Muscle layer of colon (tissue), 2 donors: ENCODE data around the gene OVCH1.

ENCODE experiments used
- H3K27ac ChIP-seq: one replicate; pipeline ENCODE4 v1.7.0; 2013; ENCODE audit warnings: low read depth, mild to moderate bottlenecking, low read length, moderate library complexity
- H3K27me3 ChIP-seq, 2 donors: one replicate each; pipeline ENCODE4 v1.7.0; 2013; ENCODE audit warnings: low read length in 2 of 2, mild to moderate bottlenecking in 2 of 2; ENCODE audit not compliant: insufficient read depth in 2 of 2, control insufficient read depth in 1 of 2
- H3K36me3 ChIP-seq: one replicate; pipeline ENCODE4 v1.7.0; 2013; ENCODE audit warnings: mild to moderate bottlenecking, low read length; ENCODE audit not compliant: insufficient read depth
- H3K4me1 ChIP-seq: one replicate; pipeline ENCODE4 v1.7.0; 2013; ENCODE audit warnings: mild to moderate bottlenecking, low read length; ENCODE audit not compliant: insufficient read depth
- H3K4me3 ChIP-seq, 2 donors: one replicate each; pipeline ENCODE4 v1.7.0; 2013; ENCODE audit warnings: low read length in 2 of 2, low read depth in 1 of 2, mild to moderate bottlenecking in 1 of 2, moderate library complexity in 1 of 2
- H3K9ac ChIP-seq: one replicate; pipeline ENCODE4 v1.7.0; 2013; ENCODE audit warnings: low read length
- H3K9me3 ChIP-seq: one replicate; pipeline ENCODE4 v1.7.0; 2013; ENCODE audit warnings: mild to moderate bottlenecking, low read length
- donor health status: abdominal sarcoma.
- donor health status: Adenocarcinoma of cecum.

OVCH1 gene

DNA sequence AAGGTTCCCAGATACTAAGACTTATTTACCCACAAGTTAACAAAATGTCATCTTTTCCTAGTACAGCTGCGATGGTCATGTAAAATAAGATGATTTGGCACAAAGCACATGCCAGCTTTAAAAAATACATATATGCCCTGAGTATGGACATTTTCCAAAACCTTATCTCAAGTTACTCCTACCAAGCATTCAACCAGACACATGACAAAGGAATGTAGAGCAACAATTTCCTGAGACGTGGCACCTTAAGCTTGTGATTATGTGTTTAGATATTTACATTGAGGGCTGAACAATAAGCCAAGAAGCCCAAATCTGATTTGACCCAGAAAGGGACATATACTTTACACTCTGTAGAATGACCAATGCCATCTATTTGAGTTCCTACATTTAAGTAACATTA lies 24.5 kb upstream of the OVCH1 start:
- no peak overlapping the region for H3K27ac ChIP-seq
- no peaks in the 10 kb centered on the region for H3K27me3 ChIP-seq
- H3K9me3 ChIP-seq = no peaks in the 10 kb centered on the region
- H3K36me3 ChIP-seq = no peaks in the 10 kb centered on the region
- H3K4me1 ChIP-seq = no peaks in the 10 kb centered on the region
- H3K9ac ChIP-seq = no peak overlapping the region
- no peak overlapping the region for H3K4me3 ChIP-seq

DNA sequence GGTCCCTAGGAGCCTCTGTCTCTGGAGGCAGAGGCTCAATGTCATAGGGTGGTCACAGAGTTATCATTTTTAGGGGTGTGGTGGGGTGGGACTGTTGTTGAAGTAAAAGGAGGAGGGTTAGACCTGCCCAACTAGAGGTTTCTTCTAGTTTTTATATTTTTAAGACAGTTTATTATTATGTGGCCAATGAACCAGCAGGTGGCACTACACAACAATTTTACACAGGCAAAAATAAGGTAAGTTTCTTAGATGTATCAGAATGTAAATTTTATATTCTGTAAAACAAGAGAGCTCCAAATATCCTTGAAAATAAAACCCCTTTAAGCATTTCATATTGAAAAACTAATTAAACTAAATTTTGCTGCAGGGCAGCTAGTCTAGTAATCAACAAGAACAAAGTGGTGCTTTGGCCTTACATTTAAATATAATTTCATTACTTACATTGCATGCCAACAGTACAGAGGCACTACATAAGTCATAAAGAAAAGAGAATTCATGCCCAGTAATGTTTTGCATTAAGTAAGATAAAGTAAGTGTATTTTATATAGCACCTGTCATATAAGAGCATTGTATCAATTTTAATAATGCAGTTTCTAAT lies 22.2 kb upstream of the OVCH1 start:
- Histone ChIP-seq H3K9me3 (no peaks in the 10 kb centered on the region), H3K4me3 (no peak overlapping the region), H3K27ac (no peak overlapping the region), H3K27me3 (no peaks in the 10 kb centered on the region), H3K36me3 (no peaks in the 10 kb centered on the region), H3K4me1 (no peaks in the 10 kb centered on the region), H3K9ac (no peak overlapping the region)

DNA sequence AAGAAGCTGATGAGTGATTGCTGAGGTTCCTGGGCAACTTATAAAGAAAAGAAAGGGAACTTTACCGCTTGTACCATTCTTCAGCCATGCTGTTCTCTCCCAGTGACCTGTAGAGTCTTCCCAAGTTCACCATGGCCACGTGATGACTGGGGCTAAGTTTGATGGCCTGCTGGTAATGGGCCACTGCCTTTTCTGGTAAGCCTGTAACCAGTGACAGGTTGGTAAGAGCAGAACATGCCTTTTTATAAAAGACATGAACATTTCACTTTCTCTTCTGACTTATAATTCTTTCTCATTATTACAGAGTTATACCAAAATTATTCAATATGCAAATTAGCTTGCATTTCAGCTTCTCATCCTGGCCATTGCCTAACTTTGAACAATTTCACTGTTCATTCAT lies 20.9 kb upstream of the OVCH1 start:
- Histone ChIP-seq H3K27me3 (no peaks in the 10 kb centered on the region), H3K36me3 (peaks cover 8% of the 10 kb centered on the region), H3K9ac (no peak overlapping the region), H3K4me3 (no peak overlapping the region), H3K9me3 (no peaks in the 10 kb centered on the region), H3K27ac (no peak overlapping the region), H3K4me1 (no peaks in the 10 kb centered on the region)

DNA sequence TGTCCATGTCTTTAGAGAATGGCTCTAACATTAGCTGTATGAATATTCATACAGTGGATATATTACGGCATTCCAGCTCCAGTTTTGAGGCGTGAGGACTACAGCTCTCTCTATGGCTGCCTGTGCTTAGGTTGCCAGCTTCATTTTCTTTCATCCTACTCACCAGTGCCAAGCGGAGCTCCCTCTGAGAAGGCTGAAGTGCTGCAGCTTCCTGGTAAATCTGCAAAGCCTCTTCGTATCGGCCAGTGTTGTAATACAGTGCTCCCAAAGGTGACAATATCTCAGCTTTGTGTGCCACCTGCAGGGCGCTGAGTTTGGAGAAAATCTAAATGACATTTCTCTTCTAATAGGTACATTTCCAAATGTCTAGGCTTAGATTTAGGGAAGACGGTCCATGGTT lies 19.8 kb upstream of the OVCH1 start:
- Histone ChIP-seq H3K36me3 (peaks cover 12% of the 10 kb centered on the region), H3K4me1 (no peaks in the 10 kb centered on the region), H3K9ac (no peak overlapping the region), H3K9me3 (no peaks in the 10 kb centered on the region), H3K27ac (no peak overlapping the region), H3K27me3 (no peaks in the 10 kb centered on the region), H3K4me3 (no peak overlapping the region)

GRCh38 chr12:29516431-29516875 lies 19.0 kb upstream of the OVCH1 start:
- Histone ChIP-seq H3K36me3 (peaks cover 13% of the 10 kb centered on the region), H3K4me3 (no peak overlapping the region), H3K9ac (no peak overlapping the region)

DNA sequence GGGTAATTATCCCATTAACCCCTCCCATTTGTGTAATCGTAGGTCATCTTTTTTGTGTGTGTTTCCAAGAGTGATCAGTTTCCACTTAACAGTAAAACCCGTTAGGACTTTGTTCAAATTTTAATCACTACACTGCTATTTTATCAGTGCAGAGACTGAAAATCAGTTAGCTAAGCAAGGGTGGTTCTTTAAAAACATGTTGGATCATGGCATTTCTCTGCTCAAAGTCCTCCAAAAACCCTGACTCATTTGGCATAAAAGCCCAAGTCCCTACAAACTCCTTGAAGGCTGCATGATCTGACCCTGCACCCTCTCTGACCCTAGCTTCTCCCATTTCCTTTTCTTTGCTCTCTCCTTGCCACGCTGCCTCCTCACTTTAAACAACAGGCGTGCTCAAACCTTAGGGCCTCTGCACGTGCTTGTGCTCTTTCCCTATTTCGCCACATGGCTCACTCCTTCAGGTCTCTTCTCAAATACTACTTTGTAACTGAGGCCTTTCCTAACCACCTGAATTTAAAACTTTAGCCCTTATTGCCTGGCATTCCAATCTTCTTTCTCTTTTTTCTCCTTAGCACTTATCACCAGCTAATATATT lies 13.2 kb upstream of the OVCH1 start:
- Histone ChIP-seq H3K27ac (no peak overlapping the region), H3K9ac (no peak overlapping the region), H3K27me3 (no peaks in the 10 kb centered on the region), H3K36me3 (peaks cover 17% of the 10 kb centered on the region), H3K4me1 (no peaks in the 10 kb centered on the region), H3K9me3 (no peaks in the 10 kb centered on the region), H3K4me3 (no peak overlapping the region)

More at GRCh38 chr12:29516431-29516875, 19.0 kb upstream of the OVCH1 start:
- Histone ChIP-seq H3K4me1 (no peaks in the 10 kb centered on the region), H3K27me3 (no peaks in the 10 kb centered on the region), H3K27ac (no peak overlapping the region), H3K9me3 (no peaks in the 10 kb centered on the region)

- Histone ChIP-seq H3K36me3 (peaks cover 17% of the 10 kb centered on the region), H3K27me3 (no peaks in the 10 kb centered on the region)
These were observed 12.0 kb upstream of the OVCH1 start for GRCh38 chr12:29509503-29509902.

GRCh38 chr12:29508949-29509348 lies 11.5 kb upstream of the OVCH1 start:
- Histone ChIP-seq H3K4me3 (no peak overlapping the region), H3K4me1 (no peaks in the 10 kb centered on the region), H3K9me3 (no peaks in the 10 kb centered on the region), H3K36me3 (peaks cover 12% of the 10 kb centered on the region), H3K27ac (no peak overlapping the region), H3K27me3 (no peaks in the 10 kb centered on the region), H3K9ac (no peak overlapping the region)

More at GRCh38 chr12:29509503-29509902, 12.0 kb upstream of the OVCH1 start:
- H3K4me3 ChIP-seq = no peak overlapping the region
- no peaks in the 10 kb centered on the region for H3K4me1 ChIP-seq
- H3K27ac ChIP-seq = no peak overlapping the region
- no peak overlapping the region for H3K9ac ChIP-seq
- H3K9me3 ChIP-seq = no peaks in the 10 kb centered on the region

GRCh38 chr12:29505122-29505521 lies 7.6 kb upstream of the OVCH1 start:
- H3K4me1 ChIP-seq = no peaks in the 10 kb centered on the region
- H3K36me3 ChIP-seq = peaks cover 8% of the 10 kb centered on the region
- no peaks in the 10 kb centered on the region for H3K9me3 ChIP-seq
- no peak overlapping the region for H3K27ac ChIP-seq
- H3K4me3 ChIP-seq = no peak overlapping the region
- no peaks in the 10 kb centered on the region for H3K27me3 ChIP-seq
- no peak overlapping the region for H3K9ac ChIP-seq

DNA sequence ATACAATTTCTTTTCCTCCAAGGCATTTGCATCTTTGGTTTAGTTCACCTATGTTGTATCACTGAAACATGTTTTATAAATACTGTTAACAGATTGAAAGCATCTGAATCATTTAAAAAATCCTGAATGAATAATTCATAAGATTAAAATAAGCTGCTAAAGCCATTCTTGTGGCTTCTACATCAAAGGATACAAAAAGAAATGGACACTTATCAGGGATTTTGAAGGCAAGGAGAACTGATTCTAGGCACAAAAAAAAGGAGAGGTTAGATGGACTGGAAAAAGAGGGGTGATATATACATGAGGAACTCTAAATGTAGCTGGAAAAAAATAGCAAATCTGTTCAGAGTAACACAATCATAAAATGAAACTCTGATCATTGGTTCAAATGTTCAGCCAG lies 5.8 kb upstream of the OVCH1 start:
- Histone ChIP-seq H3K27ac (no peak overlapping the region), H3K36me3 (peaks cover 8% of the 10 kb centered on the region), H3K4me1 (no peaks in the 10 kb centered on the region), H3K4me3 (no peak overlapping the region), H3K27me3 (no peaks in the 10 kb centered on the region), H3K9ac (no peak overlapping the region), H3K9me3 (no peaks in the 10 kb centered on the region)

GRCh38 chr12:29499235-29499634 lies 1.7 kb upstream of the OVCH1 start:
- H3K27me3 ChIP-seq = no peaks in the 10 kb centered on the region
- no peak overlapping the region for H3K27ac ChIP-seq
- no peak overlapping the region for H3K4me3 ChIP-seq
- no peak overlapping the region for H3K9ac ChIP-seq
- no peaks in the 10 kb centered on the region for H3K9me3 ChIP-seq
- H3K4me1 ChIP-seq = no peaks in the 10 kb centered on the region
- peaks cover 8% of the 10 kb centered on the region for H3K36me3 ChIP-seq

GRCh38 chr12:29492891-29493290 lies 4.6 kb downstream of the OVCH1 start:
- Histone ChIP-seq H3K36me3 (no peaks in the 10 kb centered on the region), H3K27ac (no peak overlapping the region), H3K27me3 (no peaks in the 10 kb centered on the region), H3K4me3 (no peak overlapping the region), H3K9ac (no peak overlapping the region), H3K9me3 (no peaks in the 10 kb centered on the region), H3K4me1 (no peaks in the 10 kb centered on the region)
